NB4 (cell line): Measurements from ENCODE around the gene SIL1.

Experiments
- DNase-seq: peaks from one replicate; pipeline ENCODE4 v3.0.0; 2010; ENCODE audit warnings: low read depth
- H3K4me3 ChIP-seq: one replicate; pipeline ENCODE4 v1.5.1; 2011; ENCODE audit warnings: mild to moderate bottlenecking, low read depth, low read length, moderate library complexity
- CTCF ChIP-seq: IDR thresholded peaks from one replicate; pipeline ENCODE4 v1.5.1; 2012; ENCODE audit warnings: low read depth, low read length
- MAX ChIP-seq: IDR thresholded peaks from 2 replicates; pipeline ENCODE4 v1.6.1; 2011; ENCODE audit warnings: low read depth, low read length
- MYC ChIP-seq: IDR thresholded peaks from 2 replicates; pipeline ENCODE4 v1.6.1; 2011; ENCODE audit warnings: low read depth, low read length
- POLR2A ChIP-seq: IDR thresholded peaks from 2 replicates; pipeline ENCODE4 v1.6.1; 2011; ENCODE audit warnings: mild to moderate bottlenecking; ENCODE audit not compliant: insufficient read length; ENCODE audit errors: extremely low read depth

Gene SIL1

DNA sequence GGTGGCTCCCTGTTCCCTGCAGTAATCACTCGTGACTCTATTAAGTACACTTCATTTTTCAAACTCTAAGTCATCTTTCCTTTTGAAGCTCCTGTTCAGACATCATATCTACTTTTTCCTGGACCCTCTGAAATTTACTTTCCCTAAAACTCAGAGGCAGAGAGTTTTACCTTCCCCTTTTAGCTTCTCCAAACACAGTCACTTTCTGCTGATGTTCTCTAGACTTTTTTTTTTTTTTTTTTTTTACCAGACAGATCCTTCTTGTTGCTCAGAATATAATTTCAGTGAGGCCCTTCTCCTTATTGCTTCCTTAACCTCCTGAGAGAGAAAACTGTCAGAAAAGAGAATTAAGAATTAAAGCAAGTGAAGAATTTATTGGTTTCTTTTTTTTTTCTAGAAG is 236.4 kb downstream of the SIL1 start:
- no peak for TF ChIP-seq MYC
- no peak overlapping the region for H3K4me3 ChIP-seq
- no peak for DNase-seq

DNA sequence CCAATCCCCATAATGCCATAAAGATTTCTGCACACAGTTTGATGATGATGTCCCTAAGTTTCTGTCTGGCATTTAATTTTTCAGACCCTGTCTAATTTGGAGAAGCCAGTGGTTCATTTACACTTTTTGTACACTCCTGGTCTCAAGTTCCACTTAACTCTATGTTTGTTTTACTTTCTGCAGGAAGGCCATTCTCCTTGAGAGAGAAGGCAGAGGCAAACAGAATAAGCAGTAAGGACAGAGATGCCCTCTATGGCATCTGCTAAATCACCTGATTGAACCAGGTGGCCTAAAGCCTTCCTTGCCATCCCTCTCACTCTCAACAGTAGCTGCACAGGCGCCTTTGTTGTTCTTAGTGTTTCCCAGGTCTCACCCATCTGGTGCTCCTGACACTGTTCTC is 236.9 kb downstream of the SIL1 start:
- no peak for TF ChIP-seq MAX
- TF ChIP-seq POLR2A: no peak
- no peak for TF ChIP-seq MYC
- no peak for TF ChIP-seq CTCF
- DNase-seq: no peak
- no peak overlapping the region for H3K4me3 ChIP-seq

DNA sequence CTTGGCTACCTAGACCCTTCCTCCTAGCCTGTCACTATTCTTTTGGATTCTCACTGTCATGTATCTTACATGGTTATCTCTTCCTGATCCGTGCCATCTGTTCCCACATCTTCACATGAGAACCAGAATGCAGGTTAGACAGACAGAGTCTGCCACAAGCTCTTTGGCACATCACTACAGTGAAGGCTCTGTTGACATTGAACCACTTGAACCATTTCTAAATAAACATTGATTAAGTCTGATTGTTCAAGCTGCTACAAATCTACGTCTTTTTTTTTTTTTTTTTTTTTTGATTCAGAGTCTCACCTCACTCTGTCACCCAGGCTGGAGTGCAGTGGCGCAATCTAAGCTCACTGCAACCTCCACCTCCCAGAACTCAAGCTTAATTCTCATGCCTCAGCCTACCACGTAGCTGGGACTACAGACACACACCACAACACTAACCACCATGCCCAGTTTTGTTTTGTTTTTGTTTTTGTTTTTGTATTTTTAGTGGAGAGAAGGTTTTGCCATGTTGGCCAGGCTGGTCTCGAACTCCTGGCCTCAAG is 237.9 kb downstream of the SIL1 start:
- TF ChIP-seq MYC: no peak
- TF ChIP-seq CTCF: no peak
- no peak for TF ChIP-seq POLR2A
- TF ChIP-seq MAX: no peak
- H3K4me3 ChIP-seq: no peak overlapping the region
- no peak for DNase-seq

GRCh38 chr5:138956801-138957200 is 241.4 kb downstream of the SIL1 start:
- DNase-seq: no peak
- H3K4me3 ChIP-seq: no peak overlapping the region
- TF ChIP-seq CTCF (no peak), MAX (no peak), MYC (no peak), POLR2A (no peak)

GRCh38 chr5:138955671-138956295 is 242.4 kb downstream of the SIL1 start:
- no peak for TF ChIP-seq POLR2A
- no peak for TF ChIP-seq MYC
- no peak for TF ChIP-seq MAX
- no peak for TF ChIP-seq CTCF
- no peak for DNase-seq
- H3K4me3 ChIP-seq: no peak overlapping the region

- TF ChIP-seq MAX (no peak), POLR2A (no peak), CTCF (no peak), MYC (no peak)
- H3K4me3 ChIP-seq: no peak overlapping the region
- DNase-seq: peak; percentile 14
Observed at GRCh38 chr5:138955013-138955660, 243.0 kb downstream of the SIL1 start.
